HG03439 (cell line): Measurements from ENCODE around the gene NDFIP2.
A peak's percentile ranks its signal among the peaks of the same experiment; 100 is the strongest.

Experiments used
- ATAC-seq: cut with Tn5 transposase; IDR thresholded peaks from one replicate; pipeline ENCODE4 v1.9.1; 2021; ENCODE audit warnings: mild to moderate bottlenecking, moderate library complexity; ENCODE audit not compliant: unreplicated experiment

Gene NDFIP2

DNA sequence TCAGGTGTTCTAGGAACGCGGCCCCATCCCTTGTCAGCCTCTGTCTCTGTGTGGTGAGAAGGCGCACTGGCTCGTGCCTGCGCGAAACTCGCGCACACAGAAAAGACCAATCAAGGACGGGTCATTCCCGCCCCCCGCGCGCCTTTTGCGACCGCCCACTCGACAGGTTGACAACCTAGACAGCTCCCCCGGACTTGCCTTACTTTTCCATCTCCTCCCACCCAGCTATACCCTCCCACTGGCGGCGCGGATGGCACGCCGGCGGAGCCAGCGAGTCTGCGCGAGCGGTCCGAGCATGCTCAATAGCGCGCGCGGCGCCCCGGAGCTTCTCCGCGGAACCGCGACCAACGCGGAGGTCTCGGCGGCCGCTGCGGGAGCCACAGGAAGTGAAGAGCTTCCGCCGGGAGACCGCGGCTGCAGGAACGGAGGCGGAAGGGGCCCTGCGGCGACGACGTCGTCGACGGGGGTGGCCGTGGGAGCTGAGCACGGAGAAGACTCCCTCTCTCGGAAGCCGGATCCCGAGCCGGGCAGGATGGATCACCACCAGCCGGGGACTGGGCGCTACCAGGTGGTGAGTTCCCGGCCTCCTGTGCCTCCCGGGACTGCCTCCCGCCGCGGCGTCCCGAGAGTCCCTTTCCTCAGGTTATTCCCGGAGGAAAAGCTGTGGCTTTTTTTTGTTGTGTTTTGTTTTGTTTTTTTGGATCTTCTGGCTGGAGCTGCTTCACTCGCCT, at the start of gene NDFIP2:
TSS of gene NDFIP2 (plus strand) at position 202 of the 731 bp plus-strand sequence. CDS start at position 251, 49 bp downstream.
- peak; percentile 90 for ATAC-seq

DNA sequence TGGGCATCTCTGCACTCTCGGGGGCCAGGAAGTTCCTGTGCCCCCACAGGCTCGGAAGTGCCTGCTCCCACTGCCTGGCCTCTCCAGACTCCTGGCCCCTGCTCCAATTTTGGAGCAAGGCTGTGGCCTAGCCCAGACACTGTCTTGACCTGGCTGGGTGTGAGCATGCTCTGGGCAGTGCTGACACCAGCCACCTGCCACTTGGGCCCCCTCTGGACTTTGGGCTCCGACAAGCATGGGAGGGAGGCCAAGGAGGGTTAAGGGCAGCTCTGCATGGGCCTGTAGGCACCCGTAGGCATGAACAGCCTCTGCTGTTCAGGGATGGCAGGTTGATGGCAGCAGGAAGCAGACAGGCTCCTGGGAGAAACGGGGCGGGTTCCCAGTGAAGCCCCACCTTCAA, 48.9 kb upstream of the NDFIP2 start:
- no peak for ATAC-seq

DNA sequence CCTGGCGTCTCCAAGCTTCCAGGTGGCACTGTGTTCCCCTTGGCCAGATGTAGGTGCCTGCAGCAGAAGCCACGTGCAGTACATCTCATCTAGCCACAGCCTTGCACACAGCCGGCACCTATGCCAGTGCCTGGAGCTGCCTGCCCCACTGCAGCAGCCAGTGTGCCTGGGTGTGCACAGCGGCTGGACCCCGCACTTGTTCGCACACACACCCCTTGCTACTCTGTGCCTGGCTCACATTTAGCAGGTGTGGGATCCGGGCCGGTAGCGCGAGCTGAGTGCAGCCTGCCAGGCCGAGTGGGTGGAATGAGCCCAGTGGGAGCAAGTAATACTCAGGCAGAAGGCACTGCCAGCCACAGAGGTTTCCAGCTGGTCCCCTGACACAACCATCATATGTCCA, 48.0 kb upstream of the NDFIP2 start:
- no peak for ATAC-seq

DNA sequence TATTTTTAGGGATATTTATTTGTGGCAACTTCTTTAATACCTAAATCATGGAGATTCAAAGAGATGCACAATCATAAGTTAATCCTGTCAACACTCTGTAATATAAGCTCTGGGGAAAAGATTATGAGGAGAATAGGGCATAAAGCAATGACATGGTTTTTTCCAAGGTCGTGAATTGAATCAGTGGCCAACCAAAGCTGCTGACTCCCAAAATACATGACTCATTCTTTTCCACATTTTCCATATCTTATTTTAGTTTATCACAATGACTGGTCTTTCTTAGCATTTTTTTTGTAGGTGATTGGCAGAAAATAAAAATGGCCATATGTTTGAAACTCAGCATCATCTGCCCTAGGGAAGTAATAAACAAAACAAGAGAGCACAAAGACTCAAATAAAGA, 46.4 kb upstream of the NDFIP2 start:
- ATAC-seq: no peak

GRCh38 chr13:79435561-79435990, 45.4 kb upstream of the NDFIP2 start:
- no peak for ATAC-seq

GRCh38 chr13:79439275-79439674, 41.7 kb upstream of the NDFIP2 start:
- no peak for ATAC-seq

DNA sequence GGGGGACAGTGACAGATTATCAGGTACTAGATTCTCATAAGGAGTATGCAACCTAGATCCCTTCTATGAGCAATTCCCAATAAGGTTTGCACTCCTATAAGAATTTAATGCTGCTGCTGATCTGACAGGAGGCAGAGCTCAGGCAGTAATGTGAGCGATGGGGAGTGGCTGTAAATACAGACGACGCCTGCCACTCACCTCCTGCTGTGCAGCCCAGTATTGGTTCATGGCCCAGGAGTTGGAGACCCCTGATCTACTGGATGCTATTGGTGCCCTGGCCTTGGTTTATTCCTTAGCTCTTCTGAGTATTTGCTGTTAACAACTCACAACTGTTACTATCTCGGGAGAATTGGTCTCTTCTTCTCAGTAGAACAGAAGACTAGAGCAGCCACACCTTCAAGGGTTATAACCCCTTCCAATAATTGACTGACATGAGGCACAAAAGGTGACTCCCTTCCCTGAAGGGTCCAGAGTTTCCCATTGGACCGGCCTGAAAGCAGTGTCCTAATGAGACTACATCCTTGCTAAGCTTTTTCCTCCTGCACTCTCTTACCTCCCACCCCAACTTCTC, 39.9 kb upstream of the NDFIP2 start:
- no peak for ATAC-seq

DNA sequence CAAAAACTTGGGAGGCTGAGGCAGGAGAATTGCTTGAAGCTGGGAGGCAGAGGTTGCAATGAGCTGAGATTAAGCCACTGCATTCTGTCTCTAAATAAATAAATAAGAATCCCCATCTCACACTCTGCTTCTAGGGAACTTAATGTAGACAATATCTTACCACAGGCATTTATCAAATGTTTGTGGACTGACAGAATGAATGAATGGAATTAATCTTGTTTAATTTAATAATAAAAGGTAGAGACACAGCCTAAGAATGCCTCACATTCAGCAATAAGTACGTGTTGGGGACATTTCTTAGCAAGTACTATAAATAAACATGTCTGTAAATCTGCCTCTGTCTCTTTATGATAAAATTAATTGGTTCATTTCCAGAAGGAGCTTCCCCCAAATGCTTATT, 38.7 kb upstream of the NDFIP2 start:
- ATAC-seq: no peak

DNA sequence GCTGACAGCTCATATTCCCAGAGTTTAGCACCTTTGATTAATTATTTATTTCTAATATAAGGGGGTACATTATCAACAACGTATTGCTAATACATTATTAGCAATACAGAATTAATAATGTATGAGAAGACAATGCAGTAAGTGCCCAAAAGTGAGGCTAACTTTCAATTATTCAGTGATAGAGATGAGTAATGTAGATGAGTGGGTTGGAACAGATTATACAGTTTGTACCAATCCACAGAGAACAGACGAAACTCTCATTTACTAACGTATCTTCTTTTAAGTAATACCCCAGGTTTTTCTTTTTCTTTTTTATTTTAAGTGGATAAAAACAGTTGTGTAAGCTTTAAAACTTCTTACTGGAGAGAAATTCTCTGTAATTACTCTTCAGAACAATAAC, 38.2 kb upstream of the NDFIP2 start:
- ATAC-seq: no peak

DNA sequence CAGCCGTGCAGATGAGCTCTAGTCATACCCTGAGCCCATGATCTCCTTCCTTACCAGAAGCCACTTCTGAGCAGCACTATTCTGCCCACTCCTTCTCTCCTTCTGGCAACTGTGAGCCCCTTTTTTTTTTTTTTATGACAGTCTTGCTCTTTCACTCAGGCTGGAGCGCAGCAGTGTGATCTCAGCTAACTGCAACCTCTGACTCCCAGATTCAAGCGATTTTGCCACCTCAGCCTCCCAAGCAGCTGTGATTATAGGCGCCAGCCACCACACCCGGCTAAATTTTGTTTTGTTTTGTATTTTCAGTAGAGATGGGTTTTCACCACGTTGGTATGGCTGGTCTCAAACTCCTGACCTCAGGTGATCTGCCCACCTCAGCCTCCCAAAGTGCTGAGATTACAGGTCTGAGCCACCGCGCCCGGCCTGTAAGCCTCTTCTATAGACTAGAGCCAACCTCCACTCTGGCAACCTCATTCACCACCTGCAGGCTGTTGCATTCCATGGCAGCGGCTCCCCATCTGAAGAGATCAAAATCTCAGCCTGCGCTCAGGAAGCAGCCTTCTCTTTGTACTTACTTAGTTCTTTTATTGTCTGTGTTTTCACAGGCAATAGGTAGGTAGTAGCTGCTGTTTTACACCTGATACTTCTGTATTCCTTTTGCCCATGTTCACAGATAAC, 34.8 kb upstream of the NDFIP2 start:
- no peak for ATAC-seq

DNA sequence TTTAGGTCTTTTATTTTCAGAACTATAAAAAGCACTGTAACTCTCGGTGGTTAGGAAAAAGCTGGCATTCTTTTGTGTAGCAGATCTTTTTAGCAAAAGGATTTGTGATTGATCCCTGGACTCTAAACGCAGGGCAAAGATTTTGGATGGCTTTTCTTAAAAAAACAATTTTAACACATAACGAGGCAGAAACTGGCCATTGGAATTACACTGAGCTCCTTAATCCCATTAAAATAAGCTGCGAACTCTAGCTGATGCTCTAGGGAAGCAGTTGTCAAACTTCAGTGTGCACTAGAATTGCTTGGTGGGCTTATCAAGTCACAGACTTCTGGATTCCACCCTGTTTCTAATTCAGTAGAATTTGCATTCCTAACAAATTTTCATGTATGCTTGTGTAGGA, 33.8 kb upstream of the NDFIP2 start:
- no peak for ATAC-seq

DNA sequence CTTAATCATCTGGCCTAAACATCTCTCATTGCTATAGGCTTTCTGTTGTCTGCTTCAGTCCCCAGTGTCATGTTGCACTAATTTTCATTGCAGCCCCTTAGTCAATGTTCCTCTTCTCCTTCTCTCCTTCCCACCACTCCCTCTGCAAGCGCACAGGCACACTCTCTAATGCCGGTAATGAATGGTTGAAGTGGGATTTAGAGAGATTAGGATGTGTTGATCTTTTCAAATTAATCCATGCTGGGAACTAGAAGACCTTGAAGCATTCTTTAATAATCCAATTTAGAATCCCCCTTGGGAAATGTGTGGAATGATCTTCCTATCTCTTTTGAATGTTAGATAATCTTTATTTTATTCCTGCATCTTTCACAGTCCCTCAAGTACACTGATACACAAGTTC, 33.2 kb upstream of the NDFIP2 start:
- no peak for ATAC-seq

DNA sequence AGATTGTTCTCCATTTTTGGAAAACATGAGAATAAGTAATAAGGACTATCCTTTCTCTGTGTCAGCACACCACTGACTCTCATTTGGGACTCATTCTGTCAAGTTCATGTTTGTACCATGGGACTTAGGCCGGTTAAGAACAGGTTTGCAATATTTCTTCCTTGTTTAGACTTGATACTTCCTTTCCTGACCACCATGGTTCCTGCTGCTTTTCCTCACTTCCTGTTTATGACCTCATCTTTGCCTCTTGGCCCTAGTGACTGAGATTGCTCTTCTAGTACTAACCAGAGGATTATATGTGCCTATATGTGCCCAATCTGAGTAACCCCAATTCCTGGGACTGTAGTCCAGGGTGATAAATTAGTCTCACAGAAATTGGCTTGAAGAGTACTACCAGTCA, 32.5 kb upstream of the NDFIP2 start:
- no peak for ATAC-seq

- no peak for ATAC-seq
Observed at GRCh38 chr13:79450110-79450509, 30.8 kb upstream of the NDFIP2 start.

DNA sequence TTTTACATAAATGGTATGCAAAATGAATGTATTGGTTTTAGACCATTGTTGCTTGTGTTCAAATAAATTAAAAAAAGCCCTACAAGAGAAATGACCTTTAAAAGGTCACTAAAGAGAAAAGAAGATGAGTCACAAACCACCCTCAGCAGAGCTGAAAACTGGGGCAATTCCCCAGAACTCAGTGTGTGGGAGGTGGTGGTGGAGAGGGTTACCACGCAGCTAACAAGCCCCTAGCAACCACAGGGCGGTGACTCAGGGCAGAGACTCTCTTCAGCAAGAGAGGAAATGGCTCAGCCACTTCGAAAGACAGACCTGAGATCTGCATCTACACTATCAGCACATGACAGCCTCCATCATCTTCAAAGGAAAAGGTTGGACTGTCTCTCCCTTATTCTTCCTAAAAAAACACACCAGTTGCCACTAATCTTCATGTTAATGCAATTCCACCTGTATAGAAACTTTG, 29.4 kb upstream of the NDFIP2 start:
- ATAC-seq: peak; percentile 100

DNA sequence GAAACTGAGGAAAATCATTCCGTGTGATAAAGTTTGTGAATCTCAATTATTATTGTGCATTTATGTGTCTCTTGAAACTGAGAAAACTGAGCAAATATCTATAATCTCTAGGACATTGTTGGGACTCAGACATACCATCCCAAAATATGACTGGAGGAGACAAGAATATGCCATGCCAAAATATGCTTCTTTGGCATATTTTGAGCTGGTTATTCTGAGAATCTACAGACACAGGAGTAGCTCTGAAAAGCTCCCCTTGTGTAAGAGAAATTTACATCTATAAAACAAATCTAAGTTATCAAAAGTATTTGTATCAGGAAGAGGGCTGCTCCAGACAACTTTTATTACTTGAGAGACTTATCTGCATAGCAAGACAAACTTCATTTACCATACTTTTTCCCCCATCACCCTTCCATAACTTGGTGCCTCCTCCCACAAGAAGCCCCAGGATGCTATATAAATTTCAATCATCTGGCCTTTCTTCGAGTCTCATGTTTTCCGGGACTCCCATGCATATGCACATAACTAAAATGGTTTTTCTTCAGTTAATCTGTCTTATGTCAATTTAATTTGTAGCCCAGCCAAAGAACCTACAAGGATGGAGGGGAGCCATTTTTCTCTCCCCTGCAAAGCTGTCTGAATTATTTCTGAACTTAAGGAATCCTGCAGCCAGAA, 28.6 kb upstream of the NDFIP2 start:
- no peak for ATAC-seq

GRCh38 chr13:79455331-79455730, 25.6 kb upstream of the NDFIP2 start:
- ATAC-seq: no peak

GRCh38 chr13:79456051-79456450, 24.9 kb upstream of the NDFIP2 start:
- no peak for ATAC-seq

- ATAC-seq: no peak
Observed at GRCh38 chr13:79456656-79457365, 24.1 kb upstream of the NDFIP2 start.

DNA sequence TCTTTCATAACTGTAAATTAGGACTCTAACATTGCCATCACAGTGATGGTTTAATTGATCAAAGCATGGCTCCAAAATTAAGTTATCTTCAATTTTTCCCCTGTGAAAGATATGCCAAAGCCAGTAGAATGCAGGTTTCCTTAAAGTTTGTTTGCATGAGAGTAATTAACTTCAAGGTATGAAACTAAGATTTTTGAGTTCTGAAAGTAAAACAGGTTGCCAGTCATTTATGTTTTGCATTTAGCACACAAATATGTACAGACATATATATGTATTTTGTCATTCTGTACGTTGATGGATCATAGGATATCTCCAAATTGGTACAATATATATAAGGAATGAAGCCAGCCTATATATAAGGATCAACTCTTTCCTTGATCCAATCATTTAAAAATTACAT, 23.6 kb upstream of the NDFIP2 start:
- no peak for ATAC-seq

DNA sequence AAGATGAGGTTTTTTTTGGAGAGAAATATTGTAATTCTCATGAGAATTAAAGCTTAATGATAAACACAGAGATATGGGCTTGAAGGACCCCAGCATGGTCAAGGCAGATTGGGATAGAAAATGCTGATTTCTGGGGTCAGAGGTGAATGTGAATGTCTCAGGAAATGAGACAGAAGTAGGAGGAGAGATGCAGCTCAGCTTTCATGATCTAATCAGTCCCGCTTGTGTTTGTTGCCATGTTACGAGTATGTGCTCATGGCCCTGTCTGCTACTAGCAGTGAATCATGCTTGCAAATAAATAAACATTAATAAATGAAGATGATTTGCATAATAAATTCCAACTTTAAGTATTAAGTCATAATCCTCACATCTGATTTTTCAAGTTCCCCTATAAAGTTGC, 23.0 kb upstream of the NDFIP2 start:
- no peak for ATAC-seq
